Kidney (tissue), 14 donors: ENCODE measurements around the gene ADAMTS6. TPM values are rescaled to one million over a fixed set of nuclear protein-coding genes. Genes with fewer than 3 reads are reported as not detected.

Source experiments
- DNase-seq, 5 donors: peaks; one replicate each; pipeline ENCODE4 v3.0.0-alpha.2; 2013 to 2020
- FAIRE-seq: peaks from 2 replicates; lab custom pipeline; 2012; peaks lifted over from hg19 to GRCh38; lab: Jason Lieb, UNC
- H3K27ac ChIP-seq, 2 donors: one replicate each; pipeline ENCODE4 v1.7.0; 2013; ENCODE audit warnings: low read depth in 2 of 2, low read length in 2 of 2, inconsistent platforms in 1 of 2
- H3K27me3 ChIP-seq: one replicate; pipeline ENCODE4 v1.7.1; 2013; ENCODE audit warnings: low read length, inconsistent platforms; ENCODE audit not compliant: control insufficient read depth, insufficient read depth
- H3K36me3 ChIP-seq, 3 donors: one replicate each; pipeline versions ENCODE4 v1.7.0 to v1.7.1; 2013; ENCODE audit warnings: low read length in 3 of 3, control low read depth in 1 of 3, inconsistent platforms in 1 of 3; ENCODE audit not compliant: insufficient read depth in 3 of 3, control insufficient read depth in 2 of 3
- H3K4me1 ChIP-seq, 3 donors: one replicate each; pipeline versions ENCODE4 v1.7.0 to v1.7.1; 2013; ENCODE audit warnings: low read length in 3 of 3, inconsistent platforms in 1 of 3, low read depth in 1 of 3; ENCODE audit not compliant: control insufficient read depth in 2 of 3, insufficient read depth in 2 of 3
- H3K4me3 ChIP-seq, 3 donors: one replicate each; pipeline versions ENCODE4 v1.7.0 to v1.8.1; 2013; ENCODE audit warnings: low read length in 3 of 3, control low read depth in 1 of 3, inconsistent platforms in 1 of 3
- H3K9ac ChIP-seq, 3 donors: one replicate each; pipeline versions ENCODE4 v1.7.0 to v1.7.1; 2013; ENCODE audit warnings: low read length in 3 of 3, control low read depth in 1 of 3, inconsistent platforms in 1 of 3
- H3K9me3 ChIP-seq, 3 donors: one replicate each; pipeline versions ENCODE4 v1.7.0 to v1.7.1; 2013; ENCODE audit warnings: low read length in 3 of 3, control low read depth in 1 of 3, inconsistent platforms in 1 of 3; ENCODE audit not compliant: control insufficient read depth in 2 of 3, insufficient read depth in 1 of 3
- intact Hi-C: fragments of 100-400 bp; cut with DNase I; formaldehyde crosslinking; loops from one replicate; pipeline ENCODE4 v1.11.1; 2022
- polyA plus RNA-seq: library from polyadenylated mRNA; stranded (reverse); fragments of 350-450 nt; fragmentation: Illumina TruSeq; extraction: RNeasy Lipid Tissue Mini Kit (QIAGEN cat#74804); gene quantifications from one replicate; pipeline ENCODE4 v1.2.3, GENCODE V29; 2014; ENCODE audit warnings: low read depth, low replicate concordance; ENCODE audit not compliant: insufficient read depth
- total RNA-seq: library from RNA; stranded (reverse); fragmentation: NEBNext Ultra II Directional; extraction: Animal tissue kit (Norgen Biotek cat#: 25700); gene quantifications from one replicate; pipeline ENCODE4 v1.2.1, GENCODE V29; 2021
- TF ChIP-seq, protein P1 (sequence below): IDR thresholded peaks from 3 replicates; pipeline ENCODE4 v1.5.1; 2012; ENCODE audit warnings: mild to moderate bottlenecking, moderate library complexity, borderline replicate concordance; ENCODE audit not compliant: insufficient read depth; ENCODE audit errors: extremely low read depth
- donor health status: control.
- donor health status: control.
- donor health status: control.
- donor health status: control.
- donor health status: control.
- donor health status: DM: yes; HTN: yes; CAD: no.
- donor health status: Normal renal cell carcinoma (clear cell type).

Gene ADAMTS6
- total and polyA plus RNA-seq, 2 donors from 2014 or later, result 0.32 to 6.7 TPM

DNA sequence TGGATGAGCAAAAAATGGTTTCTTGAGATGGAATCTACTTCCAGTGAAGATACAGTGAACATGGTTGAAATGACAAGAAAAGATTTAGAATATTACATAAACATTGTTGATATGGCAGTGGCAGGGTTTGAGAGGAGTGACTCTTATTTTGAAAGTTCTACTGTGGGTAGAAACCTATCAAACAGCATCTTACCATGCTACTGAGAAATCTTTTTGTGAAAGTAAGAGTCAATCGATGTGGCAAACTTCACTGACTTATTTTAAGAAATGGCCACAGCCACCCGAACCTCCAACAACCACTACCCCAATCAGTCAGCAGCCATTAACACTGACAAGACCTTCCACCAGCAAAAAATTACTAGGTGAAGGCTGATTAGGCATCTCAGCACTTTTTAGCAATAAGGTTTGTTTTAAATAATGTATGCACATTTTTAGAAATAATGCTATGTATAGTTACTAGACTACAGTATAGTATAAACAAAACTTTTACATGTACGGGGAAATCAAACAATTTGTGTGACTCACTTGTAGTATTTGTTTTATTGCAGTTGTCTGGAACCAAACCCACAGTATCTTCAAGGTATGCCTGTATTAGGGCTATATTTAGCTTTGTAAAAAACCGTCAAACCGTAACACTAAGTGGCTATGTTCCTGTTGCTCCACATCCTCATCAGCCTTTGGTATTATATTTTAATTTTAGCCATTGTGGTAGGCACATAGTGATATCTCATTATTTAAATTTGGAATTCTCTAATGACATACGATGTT, 30.6 kb upstream of the ADAMTS6 start:
- Histone ChIP-seq H3K9me3 (no peaks in the 10 kb centered on the region), H3K4me1 (no peaks in the 10 kb centered on the region), H3K36me3 (no peaks in the 10 kb centered on the region), H3K9ac (no peak overlapping the region), H3K27me3 (no peaks in the 10 kb centered on the region), H3K27ac (no peak overlapping the region), H3K4me3 (no peak overlapping the region)
- FAIRE-seq (no peak), DNase-seq (no peak)
- intact Hi-C loops, result no loop called here
- TF ChIP-seq, protein P1, sequence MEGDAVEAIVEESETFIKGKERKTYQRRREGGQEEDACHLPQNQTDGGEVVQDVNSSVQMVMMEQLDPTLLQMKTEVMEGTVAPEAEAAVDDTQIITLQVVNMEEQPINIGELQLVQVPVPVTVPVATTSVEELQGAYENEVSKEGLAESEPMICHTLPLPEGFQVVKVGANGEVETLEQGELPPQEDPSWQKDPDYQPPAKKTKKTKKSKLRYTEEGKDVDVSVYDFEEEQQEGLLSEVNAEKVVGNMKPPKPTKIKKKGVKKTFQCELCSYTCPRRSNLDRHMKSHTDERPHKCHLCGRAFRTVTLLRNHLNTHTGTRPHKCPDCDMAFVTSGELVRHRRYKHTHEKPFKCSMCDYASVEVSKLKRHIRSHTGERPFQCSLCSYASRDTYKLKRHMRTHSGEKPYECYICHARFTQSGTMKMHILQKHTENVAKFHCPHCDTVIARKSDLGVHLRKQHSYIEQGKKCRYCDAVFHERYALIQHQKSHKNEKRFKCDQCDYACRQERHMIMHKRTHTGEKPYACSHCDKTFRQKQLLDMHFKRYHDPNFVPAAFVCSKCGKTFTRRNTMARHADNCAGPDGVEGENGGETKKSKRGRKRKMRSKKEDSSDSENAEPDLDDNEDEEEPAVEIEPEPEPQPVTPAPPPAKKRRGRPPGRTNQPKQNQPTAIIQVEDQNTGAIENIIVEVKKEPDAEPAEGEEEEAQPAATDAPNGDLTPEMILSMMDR, result no peak

DNA sequence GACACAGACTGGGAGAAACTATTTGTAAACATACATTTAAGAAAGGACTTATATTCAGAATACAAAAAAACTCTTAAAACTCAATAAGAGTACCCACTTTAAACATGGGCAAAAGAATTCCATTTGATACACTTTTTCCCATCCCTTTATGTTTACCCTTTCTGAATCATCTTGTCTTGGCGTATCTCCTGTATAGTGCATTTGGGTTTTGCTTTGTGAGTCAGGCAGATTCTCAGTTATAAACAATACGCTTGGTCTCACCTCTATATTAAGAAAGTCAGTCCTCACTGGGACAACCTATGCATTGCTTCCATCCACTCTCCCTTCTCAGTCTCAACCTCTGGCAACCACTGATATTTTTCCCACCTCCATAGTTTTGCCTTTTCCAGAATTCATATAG, 27.3 kb upstream of the ADAMTS6 start:
- no peaks in the 10 kb centered on the region for H3K9me3 ChIP-seq
- no peak overlapping the region for H3K27ac ChIP-seq
- H3K27me3 ChIP-seq, result no peaks in the 10 kb centered on the region
- H3K9ac ChIP-seq, result no peak overlapping the region
- H3K4me3 ChIP-seq, result no peak overlapping the region
- no peak for DNase-seq
- intact Hi-C loops, result no loop called here
- H3K36me3 ChIP-seq, result no peaks in the 10 kb centered on the region
- TF ChIP-seq, protein P1, result no peak
- no peak for FAIRE-seq
- no peaks in the 10 kb centered on the region for H3K4me1 ChIP-seq

DNA sequence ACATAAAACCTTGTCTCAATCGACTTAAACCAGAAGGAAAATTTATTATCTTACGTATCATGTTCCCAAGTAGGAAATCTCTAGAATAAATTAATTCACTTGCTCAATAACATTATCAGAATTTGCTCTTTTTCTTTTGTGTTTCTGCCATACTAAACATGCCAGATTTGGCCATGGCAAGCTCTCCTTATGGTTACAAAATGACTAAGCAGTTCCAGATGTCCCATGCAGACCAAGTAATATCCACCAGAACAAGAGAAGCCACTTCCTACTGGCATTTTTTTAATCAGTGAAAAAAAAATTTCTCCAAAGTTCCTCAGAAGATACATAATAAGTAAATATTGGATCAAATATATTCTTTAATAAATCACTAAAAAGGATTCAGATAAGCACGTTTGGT, 25.2 kb upstream of the ADAMTS6 start:
- TF ChIP-seq, protein P1, result no peak
- Histone ChIP-seq H3K27ac (no peak overlapping the region), H3K9me3 (no peaks in the 10 kb centered on the region), H3K4me3 (no peak overlapping the region), H3K36me3 (no peaks in the 10 kb centered on the region), H3K9ac (no peak overlapping the region), H3K4me1 (no peaks in the 10 kb centered on the region), H3K27me3 (no peaks in the 10 kb centered on the region)
- DNase-seq, result no peak
- FAIRE-seq, result no peak
- intact Hi-C loops, result no loop called here
